Panc1 (cell line): ENCODE data around the gene ABCC1. TPM values are rescaled to one million over a fixed set of nuclear protein-coding genes. Genes with fewer than 3 reads are reported as not detected.

ENCODE experiments used
- ATAC-seq: fragments of 200-7000 bp; cut with Tn5 transposase; 2 replicates; pipeline ENCODE4 v1.9.1; 2020; ENCODE audit warnings: mild to moderate bottlenecking, moderate library complexity
- BruUV-seq: library from RNA; stranded (reverse); fragments of 400-500 nt; replicated peaks from 2 replicates; lab custom pipeline; 2021; lab: Mats Ljungman, UMichigan
- CTCF ChIA-PET: fragments of 300-600 bp; sonication (Branson Sonifier 250); formaldehyde crosslinking; loops from one replicate; lab custom pipeline; 2022; ENCODE audit warnings: antibody characterized with exemption; lab: Charles Lee
- POLR2A ChIA-PET: fragments of 300-600 bp; sonication (Branson Sonifier 250); formaldehyde crosslinking; loops from one replicate; lab custom pipeline; 2022; ENCODE audit warnings: antibody characterized with exemption; lab: Charles Lee
- DNase-seq: peaks from one replicate; pipeline ENCODE4 v3.0.0-alpha.2; 2010; ENCODE audit warnings: low read depth, low spot score
- H3K27ac ChIP-seq: 2 replicates; pipeline ENCODE4 v1.5.1; 2011; ENCODE audit warnings: mild to moderate bottlenecking, low read length, inconsistent platforms
- H3K27me3 ChIP-seq: fragments of 200-500 bp; sonication (Bioruptor generic); 2 replicates; pipeline ENCODE4 v1.6.0; 2014; ENCODE audit warnings: low read length, inconsistent platforms; ENCODE audit not compliant: control insufficient read depth, insufficient read depth
- H3K36me3 ChIP-seq: fragments of 200-500 bp; sonication (Bioruptor generic); 2 replicates; pipeline ENCODE4 v1.5.1; 2014; ENCODE audit warnings: inconsistent platforms, mild to moderate bottlenecking, low read length, moderate library complexity; ENCODE audit not compliant: control insufficient read depth, insufficient read depth
- H3K4me1 ChIP-seq: 2 replicates; pipeline ENCODE4 v1.5.1; 2011; ENCODE audit warnings: inconsistent platforms, mild to moderate bottlenecking, low read length, moderate library complexity; ENCODE audit not compliant: control insufficient read depth, insufficient read depth
- H3K4me3 ChIP-seq, 2 experiments: 2 replicates each; pipeline ENCODE4 v1.5.1; 2011 to 2012; ENCODE audit warnings: low read depth in 2 of 2, low read length in 2 of 2, mild to moderate bottlenecking in 2 of 2, inconsistent platforms in 1 of 2, moderate library complexity in 1 of 2
- H3K9me3 ChIP-seq: fragments of 200-500 bp; sonication (Bioruptor generic); 2 replicates; pipeline ENCODE4 v1.5.1; 2014; ENCODE audit warnings: low read depth, mild to moderate bottlenecking, inconsistent platforms, low read length, moderate library complexity; ENCODE audit not compliant: control insufficient read depth, insufficient read depth
- CTCF ChIP-seq: fragments of 450-650 bp; IDR thresholded peaks from 2 replicates; pipeline ENCODE4 v1.5.1; 2017; ENCODE audit warnings: mild to moderate bottlenecking
- POLR2AphosphoS5 ChIP-seq: IDR thresholded peaks from 2 replicates; pipeline ENCODE4 v1.6.1; 2012; ENCODE audit warnings: mild to moderate bottlenecking, low read depth, low read length, moderate library complexity
- REST ChIP-seq, 2 experiments: IDR thresholded peaks; 2 replicates each; pipeline ENCODE4 v1.6.1; 2011 to 2012; ENCODE audit warnings: low read depth in 2 of 2, control low read depth in 1 of 2, low read length in 1 of 2, mild to moderate bottlenecking in 1 of 2, moderate library complexity in 1 of 2; ENCODE audit not compliant: insufficient read depth in 1 of 2
- SIN3A ChIP-seq: IDR thresholded peaks from 2 replicates; pipeline ENCODE4 v1.6.1; 2012; ENCODE audit warnings: low read depth, mild to moderate bottlenecking, low read length, moderate library complexity, borderline replicate concordance; ENCODE audit not compliant: insufficient read depth
- TCF7L2 ChIP-seq: IDR thresholded peaks from 2 replicates; pipeline ENCODE4 v1.6.1; 2011; ENCODE audit warnings: mild to moderate bottlenecking, low read depth, low read length, inconsistent platforms
- in situ Hi-C: cut with HindIII; loops from 2 replicates; pipeline ENCODE4 v1.10.0; 2016; ENCODE audit warnings: low sequenced_read_pairs, low pct_unique_long_range_greater_than_20kb
- intact Hi-C: fragments of 100-400 bp; cut with micrococcal nuclease; formaldehyde crosslinking; loops from one replicate; pipeline ENCODE4 v1.10.0; 2022; ENCODE audit not compliant: unreplicated experiment
- total RNA-seq: library from RNA; stranded (reverse); gene quantifications from one replicate; pipeline ENCODE4 v1.2.1, GENCODE V29; 2021; ENCODE audit not compliant: unreplicated experiment

ABCC1 gene
- total RNA-seq, 1 experiment from 2014 or later = 296 TPM

DNA sequence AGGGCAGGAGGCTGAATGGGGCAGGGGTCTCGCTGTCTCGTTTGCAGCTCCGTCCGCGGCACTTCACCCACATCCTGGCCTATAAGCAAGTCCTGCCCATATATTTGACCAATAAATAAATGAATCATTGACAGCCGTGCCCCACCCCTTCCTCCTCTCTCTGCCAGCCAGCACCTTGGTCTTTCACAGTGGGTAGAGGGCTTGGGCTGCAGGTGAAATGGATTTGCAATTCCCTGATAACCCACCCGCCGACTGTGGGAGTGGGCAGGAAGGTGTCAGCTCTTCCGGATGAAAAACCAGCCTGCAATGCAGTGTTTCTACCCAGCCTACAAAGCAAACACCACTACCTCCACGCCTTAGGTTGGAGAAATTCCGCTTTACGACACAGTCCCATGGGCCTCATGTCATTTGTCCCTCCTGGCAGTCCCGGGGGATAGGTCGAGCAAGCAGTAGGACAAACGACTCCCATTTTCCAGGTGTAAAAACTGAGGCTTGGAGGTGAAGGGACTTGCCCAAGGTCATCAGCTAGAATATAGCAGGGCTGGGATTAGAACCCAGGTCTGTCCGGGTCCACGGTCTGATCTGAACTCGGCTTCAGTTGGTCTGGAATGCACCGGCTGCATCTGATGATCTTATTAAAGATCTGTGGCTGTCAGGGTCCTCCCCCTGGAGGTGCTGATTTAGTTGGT lies 79.0 kb downstream of the ABCC1 start:
- Histone ChIP-seq H3K36me3 (peaks cover 7% of the 10 kb centered on the region), H3K27ac (peak overlapping the region; percentile 77), H3K9me3 (no peaks in the 10 kb centered on the region), H3K4me1 (peaks cover 52% of the 10 kb centered on the region), H3K4me3 (no peak overlapping the region), H3K27me3 (no peaks in the 10 kb centered on the region)
- ATAC-seq (no peak), DNase-seq (no peak)
- intact Hi-C loops (no loop called here), in situ Hi-C loops (no loop called here)
- TF ChIP-seq CTCF = no peak
- no peak for TF ChIP-seq SIN3A
- TF ChIP-seq POLR2AphosphoS5 = no peak
- TF ChIP-seq TCF7L2 = no peak
- TF ChIP-seq REST (IDR thresholded peaks at IDR 0.05; ENCODE audit: insufficient read depth in 1 of 2, low read depth in 2 of 2, low read length in 1 of 2) = no peak
- no TSS peak for BruUV-seq
- ChIA-PET CTCF (no interaction called here), POLR2A (no interaction called here)

DNA sequence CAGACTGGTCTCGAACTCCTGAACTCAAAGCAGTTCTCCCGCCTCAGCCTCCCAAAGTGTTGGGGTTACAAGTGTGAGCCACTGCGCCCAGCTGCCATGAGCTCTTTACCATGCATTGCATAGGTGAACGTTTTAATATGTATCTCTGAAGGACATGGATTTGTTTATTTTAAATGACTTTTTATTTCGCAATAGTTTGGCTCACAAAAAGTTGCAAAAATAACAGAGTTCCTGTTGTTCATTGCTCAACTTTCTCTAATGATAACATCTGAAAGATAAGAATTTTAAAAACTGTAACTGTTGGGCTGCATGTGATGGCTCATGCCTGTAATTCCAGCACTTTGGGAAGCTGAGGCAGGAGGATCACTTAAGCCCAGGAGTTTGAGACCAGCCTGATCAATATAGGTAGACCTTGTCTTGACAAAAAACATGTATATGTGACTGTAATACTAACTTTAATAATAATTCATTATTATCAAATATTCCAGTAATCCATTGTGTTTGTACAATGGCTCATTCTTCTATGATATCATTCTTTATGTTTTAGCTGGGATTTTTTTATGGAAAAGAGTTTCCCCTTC lies 80.1 kb downstream of the ABCC1 start:
- Histone ChIP-seq H3K36me3 (peaks cover 7% of the 10 kb centered on the region), H3K4me1 (peaks cover 42% of the 10 kb centered on the region), H3K27ac (peak overlapping the region; percentile 12; the same call in 1 of the 2 replicates), H3K27me3 (no peaks in the 10 kb centered on the region), H3K4me3 (no peak overlapping the region), H3K9me3 (no peaks in the 10 kb centered on the region)
- DNase-seq (no peak), ATAC-seq (no peak)
- in situ Hi-C loops (loop anchor here (10.0 kb wide), 2 partner anchors 95 to 135 kb away; no protein-coding TSS in a partner anchor), intact Hi-C loops (no loop called here)
- no TSS peak for BruUV-seq
- no peak for TF ChIP-seq TCF7L2
- no peak for TF ChIP-seq SIN3A
- no peak for TF ChIP-seq POLR2AphosphoS5
- no peak for TF ChIP-seq CTCF
- no peak for TF ChIP-seq REST (IDR thresholded peaks at IDR 0.05; ENCODE audit: insufficient read depth in 1 of 2, low read depth in 2 of 2, low read length in 1 of 2)
- ChIA-PET CTCF (no interaction called here), POLR2A (no interaction called here)
